ENCODE results near the gene RAPGEF3. TPM values are rescaled to one million over a fixed set of nuclear protein-coding genes. Genes with fewer than 3 reads are reported as not detected.

Gene RAPGEF3, protein sequence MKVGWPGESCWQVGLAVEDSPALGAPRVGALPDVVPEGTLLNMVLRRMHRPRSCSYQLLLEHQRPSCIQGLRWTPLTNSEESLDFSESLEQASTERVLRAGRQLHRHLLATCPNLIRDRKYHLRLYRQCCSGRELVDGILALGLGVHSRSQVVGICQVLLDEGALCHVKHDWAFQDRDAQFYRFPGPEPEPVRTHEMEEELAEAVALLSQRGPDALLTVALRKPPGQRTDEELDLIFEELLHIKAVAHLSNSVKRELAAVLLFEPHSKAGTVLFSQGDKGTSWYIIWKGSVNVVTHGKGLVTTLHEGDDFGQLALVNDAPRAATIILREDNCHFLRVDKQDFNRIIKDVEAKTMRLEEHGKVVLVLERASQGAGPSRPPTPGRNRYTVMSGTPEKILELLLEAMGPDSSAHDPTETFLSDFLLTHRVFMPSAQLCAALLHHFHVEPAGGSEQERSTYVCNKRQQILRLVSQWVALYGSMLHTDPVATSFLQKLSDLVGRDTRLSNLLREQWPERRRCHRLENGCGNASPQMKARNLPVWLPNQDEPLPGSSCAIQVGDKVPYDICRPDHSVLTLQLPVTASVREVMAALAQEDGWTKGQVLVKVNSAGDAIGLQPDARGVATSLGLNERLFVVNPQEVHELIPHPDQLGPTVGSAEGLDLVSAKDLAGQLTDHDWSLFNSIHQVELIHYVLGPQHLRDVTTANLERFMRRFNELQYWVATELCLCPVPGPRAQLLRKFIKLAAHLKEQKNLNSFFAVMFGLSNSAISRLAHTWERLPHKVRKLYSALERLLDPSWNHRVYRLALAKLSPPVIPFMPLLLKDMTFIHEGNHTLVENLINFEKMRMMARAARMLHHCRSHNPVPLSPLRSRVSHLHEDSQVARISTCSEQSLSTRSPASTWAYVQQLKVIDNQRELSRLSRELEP
- 4.0 and 4.2 TPM in 2 replicates for total RNA-seq

GRCh38 chr12:47758834-47759690, at the start of gene RAPGEF3:
Gene RAPGEF3, minus strand, starts transcription at chr12:47758880. Its CDS starts 324 bp downstream, at chr12:47758556.

DNA sequence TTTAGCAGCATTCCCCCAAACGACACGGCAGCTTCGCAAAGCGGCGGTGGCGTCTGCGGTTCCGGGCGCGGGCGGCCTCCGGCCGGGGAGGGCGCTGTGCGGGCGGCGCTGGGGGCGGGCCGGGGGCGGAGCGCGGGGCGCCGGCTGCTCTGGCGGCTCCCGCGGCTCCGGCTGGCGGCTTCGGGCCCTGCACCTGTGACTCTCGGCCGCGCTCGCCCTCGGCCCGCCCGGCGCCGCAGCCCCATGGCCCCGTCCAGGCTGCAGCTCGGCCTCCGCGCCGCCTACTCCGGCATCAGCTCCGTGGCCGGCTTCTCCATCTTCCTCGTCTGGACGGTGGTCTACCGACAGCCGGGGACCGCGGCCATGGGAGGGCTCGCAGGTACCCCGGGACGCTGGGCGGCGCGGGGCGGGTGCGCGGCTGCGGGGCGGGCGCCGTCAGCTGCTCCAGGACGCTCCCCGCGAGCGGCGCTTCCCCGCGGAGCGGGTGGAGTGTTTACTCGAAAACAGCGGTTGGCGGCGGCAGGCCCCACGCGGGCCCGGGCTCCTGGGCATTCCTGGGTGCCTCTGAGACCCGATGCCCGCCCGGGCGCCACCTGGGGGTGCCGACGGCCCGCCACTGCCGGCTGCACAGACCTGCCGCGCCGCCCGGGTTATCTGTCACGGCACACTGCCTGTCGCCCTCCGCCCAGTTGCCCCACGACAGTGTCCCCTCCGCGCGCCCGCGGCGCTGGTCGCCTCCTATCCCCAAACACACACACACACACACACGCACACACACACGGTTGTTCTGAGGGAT, 14.6 kb upstream of the RAPGEF3 start, which contains the start of gene SLC48A1:
SLC48A1 (plus strand) TSS at position 177 of the 796 bp plus-strand sequence; CDS start at position 244, 67 bp downstream.

GRCh38 chr12:47725091-47725772, 33.4 kb downstream of the RAPGEF3 start, which contains the start of gene ENDOU:
Gene ENDOU, minus strand, starts transcription at chr12:47725490. Its CDS starts 77 bp downstream, at chr12:47725413.

GRCh38 chr12:47705566-47706425, 52.9 kb downstream of the RAPGEF3 start, which contains the start of gene RPAP3:
Gene RPAP3, minus strand, starts transcription at chr12:47706030. Its CDS starts 3,190 bp downstream, at chr12:47702840.

Other genes with a start within 250 kb of the RAPGEF3 start
- 12.7 and 15.7 TPM in 2 replicates for gene RPAP3, start 52.9 kb downstream of the RAPGEF3 start, total RNA-seq
- gene ENDOU, start 33.4 kb downstream of the RAPGEF3 start, total RNA-seq, result 2.6 and 3.4 TPM in 2 replicates
- 14.6 and 22.9 TPM in 2 replicates for gene SLC48A1, start 14.4 kb upstream of the RAPGEF3 start, total RNA-seq
- 34.0 and 44.4 TPM in 2 replicates for gene HDAC7, start 61.0 kb upstream of the RAPGEF3 start, total RNA-seq
- gene VDR, start 146.1 kb upstream of the RAPGEF3 start, total RNA-seq, result 16.8 and 18.1 TPM in 2 replicates
- gene TMEM106C, start 204.7 kb upstream of the RAPGEF3 start, total RNA-seq, result 66.2 and 66.4 TPM in 2 replicates
- gene COL2A1, start 245.6 kb upstream of the RAPGEF3 start, total RNA-seq, result 0.07 and 0.14 TPM in 2 replicates